HG03066 (cell line): ENCODE data around the gene TSSK2.

Source experiments
- ATAC-seq: cut with Tn5 transposase; IDR thresholded peaks from one replicate; pipeline ENCODE4 v1.9.1; 2021; ENCODE audit warnings: low read depth; ENCODE audit not compliant: unreplicated experiment

TSSK2 gene

DNA sequence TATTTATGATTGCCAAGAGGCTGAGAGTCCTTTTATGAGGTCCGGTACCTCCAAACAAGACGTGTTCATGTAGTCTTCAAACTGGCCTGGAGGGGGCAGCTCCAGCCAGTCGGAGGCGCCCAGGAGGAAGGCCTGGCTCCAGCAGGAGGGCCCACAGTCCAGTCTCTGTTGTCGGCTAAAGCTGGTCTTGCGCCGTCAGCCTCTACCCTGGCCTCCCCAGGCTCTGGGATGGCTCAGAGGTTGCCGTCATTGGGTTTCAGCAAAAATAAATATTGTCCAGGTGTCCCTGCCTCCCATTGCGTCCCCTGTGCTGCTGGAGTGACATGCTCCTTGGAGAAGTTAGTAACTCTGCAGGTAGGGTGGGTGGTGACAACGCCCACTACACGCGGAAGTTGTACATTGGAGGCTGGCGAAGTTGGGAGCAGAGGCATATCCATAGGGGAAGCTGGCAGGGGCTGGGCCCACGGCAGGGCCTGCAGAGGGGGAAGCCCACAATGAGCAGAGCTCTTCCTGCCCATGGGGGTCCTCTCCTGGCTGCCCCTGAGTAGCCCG lies 48.5 kb downstream of the TSSK2 start:
- peak; percentile 48 for ATAC-seq

DNA sequence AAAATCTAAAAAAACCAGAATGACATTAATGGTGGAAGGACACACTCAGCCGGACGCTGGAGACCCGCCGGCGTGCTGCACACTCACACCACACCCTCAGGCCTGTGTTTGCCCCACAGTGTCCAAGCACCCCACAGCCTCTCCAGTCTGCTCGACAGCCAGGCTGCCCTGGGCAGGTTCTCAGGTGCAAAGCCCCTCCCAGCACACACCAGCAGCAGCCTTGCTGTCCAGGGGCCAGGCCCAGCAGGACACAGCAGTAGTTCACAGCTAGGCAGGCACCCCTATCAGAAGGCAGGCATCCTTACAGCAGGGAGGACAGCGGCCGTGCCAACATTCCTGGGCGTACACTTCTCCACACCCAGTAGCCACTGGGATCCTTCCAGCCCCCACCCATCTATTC lies 49.1 kb downstream of the TSSK2 start:
- ATAC-seq, result no peak

DNA sequence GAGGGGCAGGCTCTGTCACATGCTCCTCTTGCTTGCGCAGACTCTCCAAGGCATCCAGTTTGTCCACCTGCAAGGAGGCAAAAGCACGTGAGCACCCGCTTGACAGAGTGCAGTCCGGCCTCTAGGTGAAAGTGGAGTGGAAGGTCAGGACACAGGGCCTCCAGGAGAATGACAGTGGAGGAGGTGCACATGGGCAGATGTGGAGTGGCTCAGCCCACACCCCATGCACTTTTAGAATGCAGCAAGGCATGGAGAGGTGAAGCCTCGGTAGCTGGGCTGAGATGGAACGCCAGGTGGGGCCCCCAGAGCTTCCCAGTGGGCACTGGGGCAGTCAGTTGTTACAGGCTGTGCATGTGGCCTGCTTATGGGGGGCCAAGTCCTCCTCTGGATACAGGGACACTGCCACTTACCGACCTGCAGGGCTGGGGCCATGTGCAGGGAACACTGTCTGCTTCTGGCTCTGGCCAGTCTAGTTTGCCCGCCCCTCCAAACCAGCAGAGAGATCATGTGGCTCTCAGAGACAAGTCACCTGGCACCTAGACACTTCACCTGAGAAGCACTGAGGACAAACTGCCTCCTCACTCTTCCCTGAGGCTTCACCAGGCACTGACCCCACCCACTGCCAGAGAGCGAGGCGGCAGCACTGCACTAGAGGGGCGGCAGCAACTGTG lies 49.8 kb downstream of the TSSK2 start:
- ATAC-seq, result no peak

DNA sequence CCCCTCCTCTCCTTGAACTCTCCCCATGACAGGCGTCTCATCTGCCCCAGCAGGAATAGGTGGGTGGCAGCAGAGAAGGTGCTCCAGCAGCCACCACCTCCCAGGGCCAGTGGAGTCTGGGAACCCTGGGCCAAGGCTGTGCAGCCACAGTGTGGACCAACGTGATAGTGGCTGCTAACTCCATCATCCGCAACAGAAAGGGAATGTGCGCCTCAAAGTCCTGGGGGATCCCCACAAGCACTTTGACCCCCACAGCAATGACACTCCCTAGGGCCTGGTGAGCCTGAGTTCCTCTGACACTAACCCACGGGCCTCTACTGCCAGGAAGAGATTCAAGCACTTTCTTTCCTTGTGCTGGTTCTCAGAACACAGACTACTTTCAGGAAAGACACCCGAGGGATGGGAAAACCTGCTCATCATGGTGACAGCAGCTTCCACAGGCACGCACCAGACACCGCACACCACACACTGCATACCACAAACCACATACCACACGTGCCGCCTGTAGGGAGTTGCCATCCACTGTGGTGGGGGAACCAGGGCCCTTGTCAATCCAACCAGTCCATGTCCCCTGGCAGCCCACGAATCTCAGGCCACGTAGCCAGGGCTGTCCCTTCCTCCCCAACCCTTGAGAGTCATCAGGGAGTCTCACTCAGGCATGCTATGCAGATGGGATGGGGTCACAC lies 50.8 kb downstream of the TSSK2 start:
- ATAC-seq, result no peak
